Mucosa of rectum (tissue), 2 donors: ENCODE measurements around the gene BPIFB2.

Source experiments
- H3K27ac ChIP-seq, 2 donors: one replicate each; pipeline ENCODE4 v1.7.0; 2013; ENCODE audit warnings: inconsistent platforms in 2 of 2, low read depth in 2 of 2, low read length in 2 of 2
- H3K27me3 ChIP-seq, 2 donors: one replicate each; pipeline ENCODE4 v1.7.0; 2013; ENCODE audit warnings: low read length in 2 of 2; ENCODE audit not compliant: control insufficient read depth in 2 of 2, insufficient read depth in 2 of 2
- H3K36me3 ChIP-seq, 2 donors: one replicate each; pipeline ENCODE4 v1.7.0; 2013; ENCODE audit warnings: low read length in 2 of 2; ENCODE audit not compliant: control insufficient read depth in 2 of 2, insufficient read depth in 2 of 2
- H3K4me1 ChIP-seq, 2 donors: one replicate each; pipeline ENCODE4 v1.7.0; 2013; ENCODE audit warnings: low read length in 2 of 2, mild to moderate bottlenecking in 1 of 2; ENCODE audit not compliant: control insufficient read depth in 2 of 2, insufficient read depth in 2 of 2
- H3K4me3 ChIP-seq, 2 donors: one replicate each; pipeline ENCODE4 v1.7.0; 2013; ENCODE audit warnings: low read length in 2 of 2
- H3K9ac ChIP-seq, 2 donors: one replicate each; pipeline ENCODE4 v1.7.0; 2013; ENCODE audit warnings: low read length in 2 of 2, low read depth in 1 of 2, mild to moderate bottlenecking in 1 of 2
- H3K9me3 ChIP-seq, 2 donors: one replicate each; pipeline ENCODE4 v1.7.0; 2013; ENCODE audit warnings: low read length in 2 of 2; ENCODE audit not compliant: control insufficient read depth in 2 of 2
- donor health status: healthy.
- donor health status: Normal muscosa, but diverticular disease.

BPIFB2 gene

DNA sequence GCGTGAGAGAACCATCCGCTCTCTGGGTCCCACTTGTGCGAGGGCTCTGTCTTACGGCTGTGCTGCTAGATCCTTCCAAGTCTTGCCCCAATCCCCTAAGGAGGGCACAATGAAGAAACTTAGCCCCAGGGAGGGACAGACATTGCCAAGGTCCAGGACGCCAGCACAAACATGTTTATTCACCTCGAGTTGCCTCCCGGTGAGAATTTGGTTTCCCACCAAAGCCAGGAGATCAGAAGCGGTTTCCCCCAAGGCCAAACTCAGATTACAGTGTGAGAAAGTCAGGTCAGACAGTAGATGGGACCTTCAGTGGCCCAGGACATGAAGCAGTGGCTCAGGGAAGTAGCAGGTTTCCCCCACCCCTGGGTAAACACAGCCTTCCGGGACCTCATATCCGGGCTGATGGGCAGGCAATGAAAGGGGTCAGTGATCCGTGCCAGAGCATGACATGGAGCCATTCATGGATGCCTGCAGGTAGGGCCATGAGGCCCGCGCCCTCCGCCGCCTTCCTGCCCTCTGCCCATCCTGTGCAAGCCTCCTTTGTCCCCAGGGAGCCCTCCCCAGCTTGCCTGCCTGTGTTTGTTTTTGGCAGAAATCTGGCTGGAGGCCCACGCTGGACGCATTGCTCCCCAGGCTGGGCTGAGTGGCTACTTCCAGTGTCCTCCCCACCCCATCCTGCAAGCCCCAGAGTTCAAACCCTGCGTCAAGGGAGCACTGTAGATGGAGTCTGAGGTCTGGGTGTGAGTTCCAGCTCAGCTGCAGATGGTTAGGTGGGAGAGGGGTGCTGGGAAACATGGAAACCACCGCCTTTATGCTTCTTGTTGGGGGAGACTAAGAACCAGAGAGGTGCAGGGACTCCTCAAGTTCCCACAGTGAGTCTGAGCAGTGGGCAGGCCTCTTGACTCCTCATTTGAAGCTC is 2.0 kb downstream of the BPIFB2 start:
- H3K4me3 ChIP-seq: no peak overlapping the region
- no peak overlapping the region for H3K9ac ChIP-seq
- no peaks in the 10 kb centered on the region for H3K27me3 ChIP-seq
- no peak overlapping the region for H3K27ac ChIP-seq
- no peaks in the 10 kb centered on the region for H3K9me3 ChIP-seq
- H3K4me1 ChIP-seq: no peaks in the 10 kb centered on the region
- no peaks in the 10 kb centered on the region for H3K36me3 ChIP-seq

DNA sequence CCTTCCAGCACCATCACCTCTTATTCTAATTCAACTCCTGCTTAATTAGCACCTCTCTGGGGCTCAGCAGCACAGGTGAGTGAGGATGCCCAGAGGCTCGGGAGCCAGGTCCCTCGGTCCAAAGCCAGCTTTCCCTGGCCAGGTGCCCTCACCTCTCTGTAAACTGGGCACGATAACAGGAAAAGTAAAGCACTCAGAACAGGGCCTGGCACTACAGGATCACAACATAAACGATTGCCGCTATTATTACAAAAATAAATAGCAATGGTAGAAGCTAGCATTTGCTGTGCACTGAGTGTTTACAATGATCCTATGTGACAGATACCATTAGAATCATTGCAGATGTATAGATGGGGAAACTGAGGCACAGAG is 2.6 kb downstream of the BPIFB2 start:
- Histone ChIP-seq H3K27ac (no peak overlapping the region), H3K4me3 (no peak overlapping the region), H3K4me1 (no peaks in the 10 kb centered on the region), H3K9ac (no peak overlapping the region), H3K9me3 (no peaks in the 10 kb centered on the region), H3K36me3 (no peaks in the 10 kb centered on the region), H3K27me3 (peaks cover 0 to 3% of the 10 kb centered on the region in 2 donors)

DNA sequence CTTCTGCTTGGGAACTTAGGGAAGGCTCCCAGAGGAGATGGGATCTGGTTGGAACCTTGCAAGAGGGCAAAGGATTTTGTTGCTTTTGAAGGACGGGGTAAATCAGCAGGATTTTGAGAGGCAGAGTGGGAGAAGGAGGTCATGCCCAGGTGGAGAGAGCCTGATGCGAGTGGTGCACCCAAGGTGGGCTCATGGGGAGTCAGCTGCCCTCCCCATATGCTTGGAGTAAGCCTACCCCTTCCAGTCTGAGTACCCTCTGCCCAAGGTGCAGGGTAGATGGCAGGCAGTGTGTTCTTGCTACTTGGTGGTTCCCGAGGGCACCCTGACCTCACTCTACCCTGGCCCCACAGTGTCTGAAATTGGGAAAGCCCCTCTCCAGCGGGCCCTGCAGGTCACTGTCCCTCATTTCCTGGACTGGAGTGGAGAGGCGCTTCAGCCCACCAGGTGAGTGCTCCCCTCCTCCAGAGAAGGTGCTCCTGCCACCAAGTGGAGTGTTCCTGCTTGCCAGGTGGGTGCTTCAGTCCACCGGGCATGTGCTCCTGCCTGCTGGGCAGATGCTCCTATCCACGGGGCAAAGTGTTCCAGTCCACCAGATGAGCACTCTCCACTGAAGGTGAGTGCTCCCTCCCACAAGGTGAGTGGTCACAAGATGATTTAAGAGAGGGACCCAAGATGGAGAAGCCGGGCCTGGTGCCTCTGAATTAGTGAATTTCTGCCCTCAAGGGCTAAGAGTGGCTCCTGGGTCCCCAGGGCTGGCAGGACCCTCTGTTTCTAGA is 3.4 kb downstream of the BPIFB2 start:
- Histone ChIP-seq H3K27me3 (peaks cover 0 to 3% of the 10 kb centered on the region in 2 donors), H3K36me3 (no peaks in the 10 kb centered on the region), H3K4me1 (no peaks in the 10 kb centered on the region), H3K9ac (no peak overlapping the region), H3K27ac (no peak overlapping the region), H3K4me3 (no peak overlapping the region), H3K9me3 (no peaks in the 10 kb centered on the region)

DNA sequence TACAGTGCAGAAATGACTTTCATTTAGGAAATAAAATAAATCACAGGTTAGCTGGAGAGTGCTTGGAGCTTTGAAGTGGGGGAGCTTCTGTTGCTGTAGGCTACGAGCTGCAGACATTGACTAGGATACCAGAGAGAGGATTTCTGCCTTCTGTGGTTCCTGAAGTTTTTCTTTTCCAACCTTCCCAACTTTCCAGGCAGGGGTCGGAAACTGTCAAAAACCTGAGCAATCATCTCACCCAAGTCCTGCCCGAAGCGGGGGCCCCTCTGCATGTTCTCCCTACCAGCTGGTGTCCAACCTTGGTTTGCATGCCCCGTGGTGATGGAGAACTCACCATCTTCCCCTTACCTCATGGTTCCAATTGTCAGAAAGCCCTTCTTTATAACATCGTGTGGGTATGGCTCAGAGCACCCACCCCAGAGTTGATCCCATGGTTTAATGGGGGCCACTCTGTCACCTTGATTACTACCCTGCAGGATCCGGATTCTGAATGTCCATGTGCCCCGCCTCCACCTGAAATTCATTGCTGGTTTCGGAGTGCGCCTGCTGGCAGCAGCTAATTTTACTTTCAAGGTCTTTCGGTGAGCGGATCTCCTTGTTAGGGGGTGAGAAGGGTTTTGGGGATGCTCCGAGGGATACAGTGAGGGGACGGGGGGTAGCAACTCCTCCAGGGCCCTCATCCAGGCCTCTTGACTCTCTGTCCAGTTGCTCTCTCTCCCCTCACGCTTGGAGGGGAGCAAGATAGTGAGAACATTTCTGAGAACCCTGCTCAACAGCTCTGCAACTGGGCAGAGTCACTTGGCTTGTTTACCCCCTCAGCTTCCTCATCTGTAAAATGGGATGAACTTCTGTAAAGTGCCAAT is 5.1 kb downstream of the BPIFB2 start:
- no peak overlapping the region for H3K4me3 ChIP-seq
- no peaks in the 10 kb centered on the region for H3K9me3 ChIP-seq
- no peaks in the 10 kb centered on the region for H3K4me1 ChIP-seq
- peaks cover 0 to 3% of the 10 kb centered on the region in 2 donors for H3K27me3 ChIP-seq
- H3K27ac ChIP-seq: no peak overlapping the region
- H3K9ac ChIP-seq: no peak overlapping the region
- no peaks in the 10 kb centered on the region for H3K36me3 ChIP-seq

DNA sequence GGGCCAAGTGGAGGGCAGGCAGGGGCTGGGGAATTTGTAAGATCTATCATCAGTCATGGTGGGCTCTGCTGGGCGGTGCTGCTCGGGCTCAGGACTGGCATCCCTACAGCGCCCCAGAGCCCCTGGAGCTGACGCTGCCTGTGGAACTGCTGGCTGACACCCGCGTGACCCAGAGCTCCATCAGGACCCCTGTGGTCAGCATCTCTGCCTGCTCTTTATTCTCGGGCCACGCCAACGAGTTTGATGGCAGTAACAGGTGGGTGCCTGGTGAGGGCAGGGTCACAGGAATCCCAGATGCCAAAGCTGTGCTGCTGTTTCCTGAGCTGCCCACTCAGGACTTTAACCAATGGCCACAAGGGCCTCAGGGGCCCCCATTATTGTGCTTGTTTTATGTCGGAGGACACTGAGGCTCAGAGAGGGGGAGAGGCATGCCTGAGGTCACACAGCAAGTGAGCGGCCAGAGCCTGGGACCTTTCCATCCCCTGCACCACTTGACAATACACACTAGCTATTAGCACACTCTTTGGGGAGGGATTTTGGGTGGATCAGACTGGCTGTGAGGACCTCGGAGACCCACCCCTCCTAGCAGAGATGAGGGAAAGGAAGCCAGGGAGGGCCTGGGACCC is 6.3 kb downstream of the BPIFB2 start:
- Histone ChIP-seq H3K36me3 (no peaks in the 10 kb centered on the region), H3K27me3 (peaks cover 0 to 3% of the 10 kb centered on the region in 2 donors), H3K4me3 (no peak overlapping the region), H3K27ac (no peak overlapping the region), H3K9ac (no peak overlapping the region), H3K4me1 (no peaks in the 10 kb centered on the region), H3K9me3 (no peaks in the 10 kb centered on the region)

DNA sequence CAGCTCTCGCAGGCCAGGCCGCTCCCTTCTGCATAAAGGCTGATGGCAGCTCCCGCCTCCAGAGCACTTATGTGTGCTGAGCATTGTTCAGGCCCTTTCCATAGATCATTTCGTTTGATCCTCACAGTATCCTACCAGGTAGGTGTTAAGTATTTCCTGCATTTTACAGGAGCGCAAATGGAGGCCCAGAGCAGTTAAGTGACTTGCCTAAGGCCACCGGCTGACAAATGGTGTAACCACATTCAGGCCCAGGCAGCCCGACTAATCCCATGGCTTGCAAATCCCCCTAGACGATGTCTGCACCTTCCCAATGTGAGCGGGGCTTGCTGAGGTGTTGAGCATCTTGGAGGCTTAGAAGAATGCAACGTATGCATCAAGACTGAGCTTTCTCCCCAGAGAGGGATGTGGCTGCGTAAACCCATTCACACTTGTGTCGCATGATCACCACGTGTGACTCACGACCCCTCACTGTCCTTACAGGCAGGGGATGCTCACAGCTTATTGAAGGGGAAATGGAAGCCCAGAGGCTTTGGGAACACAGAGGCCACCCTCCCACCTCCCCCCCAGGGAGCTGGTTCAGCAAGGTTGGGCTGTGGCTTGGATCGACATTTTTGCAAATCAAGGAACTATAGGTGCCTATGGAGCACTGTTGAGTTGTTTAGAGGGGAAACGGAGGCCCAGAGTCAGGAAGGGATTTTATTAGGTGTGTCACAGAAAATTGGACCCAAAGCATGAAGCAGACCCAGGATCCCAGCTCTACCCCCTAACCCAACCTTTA is 7.0 kb downstream of the BPIFB2 start:
- no peak overlapping the region for H3K4me3 ChIP-seq
- H3K36me3 ChIP-seq: no peaks in the 10 kb centered on the region
- no peak overlapping the region for H3K27ac ChIP-seq
- no peak overlapping the region for H3K9ac ChIP-seq
- no peaks in the 10 kb centered on the region for H3K9me3 ChIP-seq
- no peaks in the 10 kb centered on the region for H3K4me1 ChIP-seq
- H3K27me3 ChIP-seq: peaks cover 0 to 3% of the 10 kb centered on the region in 2 donors

DNA sequence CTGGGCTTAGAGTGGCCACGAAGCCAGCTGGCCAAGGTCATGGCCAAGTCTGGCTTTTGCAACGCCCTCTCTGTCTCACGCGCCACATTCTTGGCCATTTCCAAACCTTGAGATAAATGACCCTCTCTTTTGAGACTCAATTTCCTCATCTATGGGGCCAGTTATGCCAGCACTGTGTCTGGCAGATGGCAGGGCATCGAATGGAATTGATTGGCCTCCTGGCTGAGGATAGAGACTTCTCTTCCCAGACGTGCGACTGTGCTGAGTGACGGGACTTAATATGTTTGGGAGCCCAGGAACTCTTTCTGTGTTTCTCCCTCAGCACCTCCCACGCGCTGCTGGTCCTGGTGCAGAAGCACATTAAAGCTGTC is 7.6 kb downstream of the BPIFB2 start:
- Histone ChIP-seq H3K27me3 (peaks cover 0 to 3% of the 10 kb centered on the region in 2 donors), H3K9me3 (no peaks in the 10 kb centered on the region)

DNA sequence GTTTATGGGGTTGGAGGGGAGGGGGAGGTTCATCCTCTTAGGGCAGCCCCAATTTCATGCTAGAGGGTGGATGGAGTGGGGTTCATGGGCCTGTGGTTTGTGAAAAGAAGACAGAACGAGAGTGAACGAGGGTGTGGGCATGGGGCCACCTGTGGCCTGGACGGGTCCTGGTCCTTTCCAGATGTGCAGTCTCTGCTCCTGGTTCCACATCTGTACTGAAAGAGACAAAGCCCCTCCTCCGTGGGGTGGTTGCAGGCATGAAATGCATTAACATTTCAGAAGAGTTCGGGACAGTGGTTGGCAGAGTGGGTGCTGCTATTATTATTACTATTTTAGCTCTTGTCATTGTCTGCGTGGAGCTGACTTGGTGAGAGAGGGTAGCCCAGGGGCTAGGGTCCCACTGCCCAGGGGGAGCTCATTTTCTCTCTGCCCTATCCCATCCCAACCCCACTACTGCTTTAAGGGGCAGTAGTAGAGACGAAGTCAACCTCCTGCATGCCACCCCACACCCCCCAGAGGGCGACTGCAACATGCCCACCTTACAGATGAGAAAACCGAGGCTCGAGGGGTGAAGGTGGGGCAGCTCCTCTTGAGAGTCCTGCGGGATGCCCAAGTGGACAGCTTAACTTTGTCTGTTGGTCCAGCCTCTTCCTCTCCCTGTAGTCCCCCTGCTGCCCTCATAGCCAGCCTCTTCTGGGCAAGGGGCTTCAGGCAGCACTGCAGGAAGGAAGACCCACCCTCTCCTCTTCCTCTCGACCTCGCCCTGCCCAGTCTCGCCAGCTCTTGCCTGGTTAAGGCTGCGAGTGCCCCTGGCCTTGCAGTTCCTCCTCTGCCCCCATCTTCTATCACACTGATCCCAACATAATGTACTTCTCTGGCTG is 8.4 kb downstream of the BPIFB2 start:
- Histone ChIP-seq H3K4me1 (no peaks in the 10 kb centered on the region), H3K9ac (no peak overlapping the region), H3K27me3 (peaks cover 2 to 3% of the 10 kb centered on the region in 2 donors), H3K4me3 (no peak overlapping the region), H3K9me3 (no peaks in the 10 kb centered on the region), H3K36me3 (no peaks in the 10 kb centered on the region), H3K27ac (no peak overlapping the region)

More for the DNA sequence above, 7.6 kb downstream of the BPIFB2 start:
- H3K27ac ChIP-seq: no peak overlapping the region
- H3K36me3 ChIP-seq: no peaks in the 10 kb centered on the region
- H3K4me1 ChIP-seq: no peaks in the 10 kb centered on the region
- no peak overlapping the region for H3K9ac ChIP-seq
- no peak overlapping the region for H3K4me3 ChIP-seq
